Urothelium cell line (cell line): Measurements from ENCODE around the gene KIF1A.

Source experiments
- DNase-seq: peaks from one replicate; pipeline ENCODE4 v3.0.0; 2011; ENCODE audit warnings: low spot score, mixed read lengths
- FAIRE-seq: peaks from 2 replicates; lab custom pipeline; 2011; peaks lifted over from hg19 to GRCh38; lab: Jason Lieb, UNC

KIF1A gene

GRCh38 chr2:240777456-240778212 lies 42.4 kb downstream of the KIF1A start:
- FAIRE-seq (no peak), DNase-seq (no peak)

DNA sequence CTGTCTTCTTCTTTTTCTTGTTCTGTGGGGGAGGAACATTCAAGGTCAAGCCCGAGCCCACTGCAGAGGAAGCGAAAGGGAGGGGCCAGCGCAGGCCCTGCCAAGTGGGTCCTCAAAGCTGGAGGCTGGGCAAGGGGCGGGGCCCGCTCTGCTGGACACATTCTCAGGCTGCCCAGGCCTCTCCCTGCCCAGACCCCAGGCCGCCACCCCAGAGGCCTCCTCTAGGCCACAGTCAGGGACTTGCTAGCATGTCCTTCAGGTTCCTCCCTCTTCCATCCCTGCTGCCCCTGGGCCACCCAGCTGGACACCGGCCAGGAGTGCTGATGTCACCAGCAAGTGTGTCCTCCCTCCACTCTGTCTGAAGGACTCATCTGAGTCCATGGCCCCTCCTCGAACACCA lies 44.1 kb downstream of the KIF1A start:
- no peak for FAIRE-seq
- no peak for DNase-seq

DNA sequence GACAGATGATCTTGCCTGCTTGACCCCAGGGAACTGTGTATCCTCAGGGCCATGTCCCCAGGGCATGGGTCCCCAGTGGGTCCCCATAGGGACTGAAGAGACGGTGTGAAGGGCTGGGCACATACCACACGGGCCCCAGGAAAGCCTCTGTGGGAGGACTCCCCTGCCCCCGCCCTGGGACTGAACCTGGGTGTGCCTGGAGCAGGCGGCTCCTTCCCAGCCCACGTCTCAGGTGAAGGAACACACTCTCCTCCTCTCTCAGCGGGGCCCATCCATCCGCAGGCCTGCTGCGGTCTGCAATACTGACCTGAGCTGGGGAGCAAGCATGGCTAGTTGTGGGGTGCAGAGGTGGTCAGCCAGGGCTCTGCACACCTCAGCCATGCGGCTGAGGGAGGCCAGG lies 45.2 kb downstream of the KIF1A start:
- DNase-seq, result no peak
- no peak for FAIRE-seq

DNA sequence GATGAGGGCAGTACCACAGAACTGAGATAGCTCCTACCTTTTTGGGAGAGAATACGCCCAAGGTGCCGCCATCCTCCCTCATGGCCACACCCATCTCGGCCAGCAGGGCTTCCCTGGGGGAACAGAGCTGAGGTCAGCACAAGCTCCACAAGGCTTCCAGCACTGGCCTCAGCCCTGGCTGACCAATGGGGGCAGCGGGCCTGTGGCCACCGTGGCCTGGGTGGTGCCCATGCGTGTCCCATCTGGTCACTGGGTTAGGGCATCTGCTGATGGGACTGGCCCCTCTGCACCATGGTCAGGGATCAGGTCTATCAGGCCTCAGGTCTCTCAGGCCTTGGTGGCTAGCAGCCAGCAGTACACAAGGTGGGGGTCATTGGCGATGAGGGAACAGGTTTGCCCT lies 50.9 kb downstream of the KIF1A start:
- DNase-seq (no peak), FAIRE-seq (no peak)

DNA sequence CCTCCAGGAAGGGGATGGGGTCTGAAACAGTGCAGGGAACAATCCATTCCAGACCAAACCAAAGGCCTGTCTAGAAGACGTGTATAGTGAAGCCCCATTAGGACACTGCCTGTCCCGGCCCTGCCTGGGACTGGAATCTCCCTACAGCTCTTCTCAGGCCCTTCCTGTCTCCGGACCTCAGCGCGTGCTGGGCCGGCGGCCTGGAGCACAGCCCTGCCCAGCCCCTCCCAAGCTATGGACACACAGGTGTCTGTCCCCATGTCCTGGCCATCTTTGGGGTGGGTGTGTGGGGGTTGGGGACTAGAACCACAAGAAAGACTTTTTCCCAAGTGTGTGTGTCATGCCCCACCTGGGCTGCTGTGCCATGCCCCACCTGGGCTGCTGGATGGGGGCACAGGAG lies 51.8 kb downstream of the KIF1A start:
- FAIRE-seq, result no peak
- no peak for DNase-seq

- FAIRE-seq (no peak), DNase-seq (no peak)
Measured at GRCh38 chr2:240767341-240767740, 52.7 kb downstream of the KIF1A start.

DNA sequence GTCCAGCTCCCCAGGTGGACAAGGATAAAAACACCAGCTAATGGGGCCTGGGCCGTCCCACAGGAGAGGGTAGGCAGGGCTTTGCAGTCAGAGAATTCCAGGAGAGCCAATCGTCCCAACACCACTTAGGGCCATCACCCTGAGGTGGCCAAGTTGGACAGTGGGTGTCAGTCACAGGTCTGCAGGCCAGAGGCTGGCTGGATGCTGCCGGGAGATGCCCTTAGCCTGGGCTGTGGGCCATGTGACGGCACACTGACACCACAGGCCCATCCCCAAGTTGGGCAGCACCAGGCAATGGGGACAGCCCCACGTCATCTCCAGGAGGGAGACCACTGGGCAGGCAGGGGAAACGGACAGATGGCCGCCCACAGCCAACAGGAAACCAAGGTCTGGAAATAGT lies 53.9 kb downstream of the KIF1A start:
- DNase-seq (no peak), FAIRE-seq (peak; percentile 13)

DNA sequence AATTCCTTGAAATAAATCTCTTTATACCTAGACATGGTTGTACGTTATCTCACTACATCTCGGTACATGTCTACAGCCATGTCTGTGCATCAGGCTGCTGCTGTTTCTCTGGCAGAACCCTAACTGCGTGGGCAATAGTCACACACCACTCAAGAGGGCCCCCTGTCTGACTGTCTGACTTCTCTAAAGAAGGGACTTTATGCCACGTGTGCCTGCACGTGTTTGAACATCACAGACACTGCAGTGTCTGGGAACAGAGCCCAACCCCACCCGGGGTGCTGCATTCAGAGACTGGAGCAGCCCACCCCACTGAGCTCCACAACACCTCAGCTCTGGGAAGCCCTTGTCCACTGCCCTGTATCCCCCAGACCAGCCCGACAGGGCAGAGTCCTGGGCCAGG lies 55.0 kb downstream of the KIF1A start:
- FAIRE-seq, result no peak

DNA sequence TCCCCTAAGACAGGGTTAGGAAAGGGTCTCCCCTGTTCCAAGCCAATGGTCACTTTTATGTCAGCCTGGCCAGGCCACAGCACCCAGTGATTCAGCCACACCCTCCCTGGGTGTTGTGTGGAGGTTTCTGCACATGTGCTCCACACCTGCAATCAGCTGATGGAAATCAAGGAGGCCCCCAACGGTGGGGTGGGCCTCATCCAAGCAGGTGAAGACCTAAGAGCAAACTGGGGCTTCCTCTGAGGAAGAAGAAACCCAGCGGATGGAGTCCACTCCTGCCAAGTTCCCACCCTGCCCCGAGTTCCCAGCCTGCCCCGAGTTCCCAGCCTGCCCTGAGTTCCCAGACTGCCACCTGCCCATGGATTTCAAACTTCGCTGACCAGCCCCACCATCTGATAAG lies 55.4 kb downstream of the KIF1A start:
- no peak for FAIRE-seq
- DNase-seq, result no peak

More for the DNA sequence above, 55.0 kb downstream of the KIF1A start:
- DNase-seq, result no peak

DNA sequence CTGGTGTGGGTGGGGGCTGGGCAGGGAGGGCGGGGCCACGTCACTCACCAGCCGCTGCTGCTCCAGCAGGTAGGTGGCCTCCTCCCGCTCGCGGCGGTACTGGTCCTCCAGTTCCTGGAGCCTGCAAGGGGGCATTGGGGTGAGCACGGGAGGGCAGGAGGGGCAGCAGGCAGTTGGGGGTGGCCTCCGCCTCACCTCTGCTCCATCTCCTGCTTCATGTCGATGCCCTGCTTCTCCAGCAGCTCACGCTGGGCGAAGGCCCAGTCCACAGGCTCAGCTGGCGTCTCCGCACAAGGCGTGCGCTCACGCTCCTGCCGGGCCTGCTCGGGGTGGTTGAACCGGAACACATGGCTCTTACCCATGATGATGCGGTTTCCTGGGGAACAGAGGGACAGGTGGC lies 57.0 kb downstream of the KIF1A start:
- no peak for DNase-seq
- no peak for FAIRE-seq

DNA sequence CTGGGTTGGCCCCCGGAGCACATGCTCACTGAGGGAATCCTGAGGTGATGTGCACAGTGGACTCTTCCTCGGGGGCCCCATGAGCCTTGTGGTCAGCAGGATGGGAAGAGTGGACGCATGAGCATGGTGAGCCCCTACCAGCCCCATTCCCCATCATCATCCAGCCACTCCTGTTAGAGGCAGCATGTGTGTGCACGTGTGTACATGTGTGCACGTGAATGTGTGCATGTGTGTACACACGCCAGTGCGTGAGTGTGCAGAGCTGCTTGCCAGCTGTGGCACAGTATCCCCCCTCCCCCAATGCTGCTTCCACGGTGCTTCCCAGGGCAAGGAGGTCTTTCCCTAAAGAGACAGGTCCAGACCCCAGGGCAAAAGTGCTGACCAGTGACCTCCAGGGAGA lies 57.8 kb downstream of the KIF1A start:
- FAIRE-seq (no peak), DNase-seq (no peak)

DNA sequence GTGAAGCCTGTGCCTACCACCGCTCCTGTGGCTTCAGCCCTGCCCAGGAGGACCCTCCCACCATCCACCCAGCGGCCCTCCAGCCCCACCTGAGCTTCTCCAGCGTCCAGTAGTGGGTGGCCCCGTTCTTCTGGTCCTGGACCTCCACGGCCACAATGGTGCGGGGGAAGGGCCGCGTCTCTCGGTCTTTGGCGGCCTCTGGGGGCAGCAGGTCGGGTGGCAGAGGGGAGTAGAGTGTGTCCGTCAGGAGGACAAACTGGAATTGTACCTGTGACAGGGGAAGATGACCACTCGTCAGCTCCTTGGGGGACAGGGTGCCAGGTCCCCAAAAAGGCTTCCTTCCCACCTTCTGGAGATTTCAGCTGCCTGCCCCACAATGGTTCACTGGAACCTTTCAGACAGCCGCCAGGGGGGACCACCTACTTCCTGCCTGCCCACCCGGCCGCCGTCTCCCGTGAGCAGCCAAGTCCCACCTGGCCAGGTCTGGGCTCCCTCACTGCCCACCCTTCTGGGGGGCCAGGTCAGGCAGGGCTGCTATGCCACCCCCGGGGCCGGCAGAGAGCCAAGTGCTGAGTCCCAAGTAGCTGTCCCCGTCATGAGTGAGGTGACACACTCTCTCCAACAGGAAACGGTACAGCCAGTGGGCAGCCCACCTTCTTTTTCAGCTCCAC lies 59.3 kb downstream of the KIF1A start:
- FAIRE-seq (no peak), DNase-seq (no peak)

DNA sequence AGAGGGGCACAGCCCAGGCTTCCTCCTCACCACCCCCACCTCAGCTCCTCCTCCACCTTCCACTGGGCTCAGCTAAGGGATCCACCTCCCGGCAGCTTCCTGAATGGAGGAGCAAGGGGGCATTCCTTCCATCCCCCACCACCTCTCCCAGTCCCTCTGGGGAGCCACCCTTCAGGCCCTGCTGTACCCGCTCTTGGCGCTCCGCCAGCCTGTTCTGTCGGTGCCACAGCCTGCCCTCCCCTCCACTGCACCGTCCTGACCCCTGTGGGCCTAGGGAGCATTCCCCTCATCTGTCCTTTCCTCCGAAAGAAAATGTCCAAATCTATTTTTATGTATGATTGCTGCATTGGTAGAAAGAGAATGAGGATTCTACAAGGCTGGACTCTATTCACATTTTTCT lies 59.9 kb downstream of the KIF1A start:
- FAIRE-seq (no peak), DNase-seq (no peak)

GRCh38 chr2:240759459-240759858 lies 60.6 kb downstream of the KIF1A start:
- DNase-seq (peak; percentile 36), FAIRE-seq (no peak)

GRCh38 chr2:240757086-240757614 lies 62.9 kb downstream of the KIF1A start:
- no peak for FAIRE-seq

DNA sequence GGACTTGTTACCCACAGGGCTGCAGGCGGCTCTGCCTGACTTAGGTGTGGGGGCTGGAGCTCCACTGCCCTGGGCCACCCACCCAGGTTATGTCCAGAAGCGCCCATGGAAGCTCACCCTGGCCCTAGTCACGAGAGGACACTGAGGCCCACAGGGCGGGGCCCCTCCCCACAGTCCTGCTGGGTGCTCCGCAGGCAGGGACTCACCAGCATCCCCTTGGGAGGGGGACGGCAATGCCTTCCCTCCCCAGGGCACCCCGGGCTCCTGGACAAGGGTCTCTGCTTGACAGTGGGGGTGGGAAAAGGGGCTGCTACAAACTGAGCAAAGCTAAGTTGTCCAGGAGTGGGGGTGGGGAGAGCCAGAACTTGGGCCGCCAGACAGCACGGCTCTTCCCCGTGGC lies 67.8 kb downstream of the KIF1A start:
- DNase-seq (no peak), FAIRE-seq (no peak)

More at GRCh38 chr2:240757086-240757614, 62.9 kb downstream of the KIF1A start:
- no peak for DNase-seq

DNA sequence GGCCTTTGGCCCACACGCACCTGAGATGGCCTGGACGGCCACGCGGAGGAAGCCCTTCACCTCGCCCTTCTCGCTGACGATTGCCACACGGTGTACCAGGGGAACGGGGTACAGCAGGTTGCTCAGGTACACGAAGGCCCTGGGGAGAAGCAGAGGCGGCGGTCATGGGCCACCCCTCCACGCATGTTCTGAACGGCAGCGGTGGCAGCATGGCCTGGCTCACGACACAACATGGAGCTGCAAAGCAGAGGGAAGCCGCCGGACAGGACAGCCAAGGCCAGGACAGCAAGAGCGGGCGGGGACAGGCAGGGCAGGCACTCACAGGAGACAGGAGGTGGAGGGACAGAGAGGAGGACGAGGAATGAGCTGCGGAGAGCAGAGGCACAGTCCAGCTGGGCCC lies 69.6 kb downstream of the KIF1A start:
- DNase-seq, result no peak

DNA sequence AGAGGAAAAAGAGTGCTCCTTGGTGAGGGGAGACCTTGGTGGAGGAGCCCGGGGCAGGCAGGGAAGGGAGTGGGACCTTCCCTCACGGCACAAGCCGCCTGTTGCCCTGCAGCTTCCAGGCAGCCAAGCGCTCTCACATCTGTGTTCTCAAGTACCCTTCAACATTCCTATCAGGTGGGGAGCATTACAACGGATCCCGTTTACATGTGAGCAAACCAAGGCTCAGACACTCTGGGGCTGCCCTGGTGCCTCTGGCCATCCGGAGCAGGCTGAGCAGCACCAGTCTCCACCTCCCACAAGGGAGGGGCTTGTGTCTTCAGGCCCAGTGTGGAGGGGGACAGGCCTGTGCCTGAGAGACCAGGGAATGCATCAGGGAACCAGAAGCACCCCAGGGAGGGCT lies 70.5 kb downstream of the KIF1A start:
- FAIRE-seq (no peak), DNase-seq (no peak)

More for the DNA sequence above, 69.6 kb downstream of the KIF1A start:
- FAIRE-seq, result no peak

DNA sequence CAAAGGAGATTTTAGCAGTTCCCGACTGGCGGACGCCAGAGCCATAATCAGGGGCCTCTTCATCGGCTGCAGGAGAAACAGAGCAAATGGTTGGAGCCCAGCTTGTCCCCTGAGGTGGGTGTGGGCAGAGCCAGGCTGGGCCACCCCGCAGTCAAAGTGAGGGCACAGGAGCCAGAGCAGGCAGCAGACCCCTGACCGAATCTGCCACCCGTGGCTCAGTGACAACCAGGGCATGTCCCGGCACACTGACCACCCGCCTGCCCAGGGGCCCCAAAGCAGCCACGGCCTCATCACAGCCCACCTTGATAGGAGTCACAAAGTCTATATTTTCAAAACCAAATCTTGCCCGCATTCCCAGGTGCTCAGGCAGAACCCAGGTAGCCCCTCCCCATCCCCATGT lies 72.8 kb downstream of the KIF1A start:
- DNase-seq, result no peak
- no peak for FAIRE-seq

DNA sequence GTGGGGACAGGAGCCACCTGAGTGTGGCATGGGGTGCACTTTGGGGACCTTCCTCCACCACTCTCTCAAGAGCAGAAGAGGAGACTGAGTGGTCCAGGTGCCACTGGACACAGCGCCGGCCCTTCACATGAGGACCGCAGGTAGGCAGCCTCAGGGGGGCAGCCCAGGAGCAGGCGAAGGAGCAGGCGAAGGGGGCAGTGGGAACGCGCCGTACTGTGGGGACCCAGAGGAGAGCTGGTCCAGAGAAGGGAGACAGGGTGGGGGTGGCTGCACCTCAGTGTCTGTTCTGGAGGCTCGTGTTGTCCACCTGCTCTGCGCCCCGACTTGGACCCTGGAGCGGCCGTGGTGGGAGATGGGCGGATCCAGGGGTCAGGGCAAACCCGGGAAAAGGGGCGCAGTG lies 73.3 kb downstream of the KIF1A start:
- DNase-seq (no peak), FAIRE-seq (no peak)

- DNase-seq (no peak), FAIRE-seq (no peak)
Measured at GRCh38 chr2:240745962-240746361, 74.1 kb downstream of the KIF1A start.

DNA sequence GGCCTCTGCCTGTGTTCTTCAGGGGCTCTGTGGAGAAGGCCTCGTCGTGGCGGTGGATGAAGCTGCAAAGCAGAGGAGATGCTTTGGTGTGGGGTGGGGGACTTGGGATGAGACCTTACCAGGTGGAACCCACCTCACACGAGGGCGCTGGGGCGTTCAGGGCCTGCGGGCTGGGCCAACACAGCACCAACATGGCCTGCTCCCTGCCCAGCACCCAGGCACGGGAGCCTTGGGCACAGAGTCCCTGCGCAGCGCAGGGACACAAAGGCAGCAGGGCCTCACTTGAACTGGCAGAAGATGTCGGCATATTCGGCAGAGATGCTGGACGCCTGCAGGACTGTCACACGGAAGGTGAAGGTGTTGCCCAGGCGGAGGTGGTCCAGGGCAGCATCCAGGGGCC lies 74.6 kb downstream of the KIF1A start:
- no peak for DNase-seq
- FAIRE-seq, result no peak
